ES-I3 (cell line): ENCODE results near the gene LAMB1.
"Not testable (repeated sequence)": the region's sequence is repeated elsewhere in the genome, so short reads cannot be mapped to it uniquely, and the experiment has no call there.

Experiments used
- H3K36me3 ChIP-seq: 2 replicates; pipeline ENCODE4 v1.6.1; 2013; ENCODE audit warnings: mild to moderate bottlenecking, low read length, control low read depth, moderate library complexity; ENCODE audit not compliant: insufficient read depth
- H3K4me1 ChIP-seq: 2 replicates; pipeline ENCODE4 v1.6.1; 2013; ENCODE audit warnings: mild to moderate bottlenecking, control low read depth, low read length; ENCODE audit not compliant: insufficient read depth
- H3K9ac ChIP-seq: 2 replicates; pipeline ENCODE4 v1.6.1; 2013; ENCODE audit warnings: low read depth, mild to moderate bottlenecking, low read length, moderate library complexity
- H3K9me3 ChIP-seq: 2 replicates; pipeline ENCODE4 v1.6.1; 2013; ENCODE audit warnings: mild to moderate bottlenecking, low read length, moderate library complexity; ENCODE audit not compliant: control insufficient read depth, insufficient read depth

The LAMB1 gene

GRCh38 chr7:107900496-107901015, 102.4 kb downstream of the LAMB1 start:
- Histone ChIP-seq H3K9ac (no peak overlapping the region), H3K36me3 (no peaks in the 10 kb centered on the region), H3K9me3 (no peaks in the 10 kb centered on the region), H3K4me1 (peaks cover 3% of the 10 kb centered on the region; the same call in 1 of the 2 replicates)

- Histone ChIP-seq H3K4me1 (peaks cover 3% of the 10 kb centered on the region; the same call in 1 of the 2 replicates), H3K9me3 (no peaks in the 10 kb centered on the region), H3K9ac (no peak overlapping the region), H3K36me3 (no peaks in the 10 kb centered on the region)
Observed at GRCh38 chr7:107898997-107899594, 103.9 kb downstream of the LAMB1 start.

GRCh38 chr7:107892367-107892741, 110.6 kb downstream of the LAMB1 start:
- not testable (repeated sequence) for H3K36me3 ChIP-seq, H3K9me3 ChIP-seq, H3K4me1 ChIP-seq
- peak overlapping the region; percentile 84; the same call in 1 of the 2 replicates for H3K9ac ChIP-seq

GRCh38 chr7:107891636-107892366, 111.2 kb downstream of the LAMB1 start:
- H3K4me1 ChIP-seq: peaks cover 4% of the 10 kb centered on the region
- H3K36me3 ChIP-seq: no peaks in the 10 kb centered on the region
- H3K9me3 ChIP-seq: no peaks in the 10 kb centered on the region
- peak overlapping the region; percentile 84 for H3K9ac ChIP-seq

- Histone ChIP-seq H3K9me3 (no peaks in the 10 kb centered on the region), H3K4me1 (peaks cover 4% of the 10 kb centered on the region), H3K9ac (peak within 1 kb of the TSS; percentile 84), H3K36me3 (no peaks in the 10 kb centered on the region)
Observed at GRCh38 chr7:107890962-107891635, 111.9 kb downstream of the LAMB1 start, which contains the start of gene DLD. TSS of gene DLD (plus strand) at chr7:107891183. CDS start at chr7:107891251, 68 bp downstream.

- Histone ChIP-seq H3K9me3 (no peaks in the 10 kb centered on the region), H3K36me3 (no peaks in the 10 kb centered on the region), H3K4me1 (peaks cover 4% of the 10 kb centered on the region), H3K9ac (peak overlapping the region; percentile 84)
Observed at GRCh38 chr7:107890493-107890961, 112.4 kb downstream of the LAMB1 start.

GRCh38 chr7:107889992-107890391, 113.0 kb downstream of the LAMB1 start:
- Histone ChIP-seq H3K9me3 (no peaks in the 10 kb centered on the region), H3K9ac (no peak overlapping the region)

GRCh38 chr7:107887827-107888226, 115.1 kb downstream of the LAMB1 start:
- not testable (repeated sequence) for H3K9me3 ChIP-seq, H3K4me1 ChIP-seq, H3K36me3 ChIP-seq

More at GRCh38 chr7:107889992-107890391, 113.0 kb downstream of the LAMB1 start:
- H3K4me1 ChIP-seq: peaks cover 4% of the 10 kb centered on the region
- H3K36me3 ChIP-seq: no peaks in the 10 kb centered on the region

GRCh38 chr7:107884066-107884818, 118.7 kb downstream of the LAMB1 start:
- Histone ChIP-seq H3K9ac (no peak overlapping the region), H3K36me3 (no peaks in the 10 kb centered on the region), H3K9me3 (no peaks in the 10 kb centered on the region), H3K4me1 (no peaks in the 10 kb centered on the region)

More at GRCh38 chr7:107887827-107888226, 115.1 kb downstream of the LAMB1 start:
- not testable (repeated sequence) for H3K9ac ChIP-seq

GRCh38 chr7:107882766-107883165, 120.2 kb downstream of the LAMB1 start:
- Histone ChIP-seq H3K9me3 (no peaks in the 10 kb centered on the region), H3K9ac (no peak overlapping the region), H3K4me1 (no peaks in the 10 kb centered on the region), H3K36me3 (no peaks in the 10 kb centered on the region)

- no peaks in the 10 kb centered on the region for H3K4me1 ChIP-seq
- H3K9ac ChIP-seq: no peak overlapping the region
- no peaks in the 10 kb centered on the region for H3K9me3 ChIP-seq
- no peaks in the 10 kb centered on the region for H3K36me3 ChIP-seq
Observed at GRCh38 chr7:107879400-107880035, 123.4 kb downstream of the LAMB1 start.

- Histone ChIP-seq H3K9ac (no peak overlapping the region), H3K9me3 (no peaks in the 10 kb centered on the region), H3K4me1 (no peaks in the 10 kb centered on the region), H3K36me3 (no peaks in the 10 kb centered on the region)
Observed at GRCh38 chr7:107878636-107879035, 124.3 kb downstream of the LAMB1 start.

GRCh38 chr7:107877731-107878382, 125.1 kb downstream of the LAMB1 start:
- Histone ChIP-seq H3K9ac (no peak overlapping the region), H3K36me3 (no peaks in the 10 kb centered on the region), H3K9me3 (no peaks in the 10 kb centered on the region), H3K4me1 (no peaks in the 10 kb centered on the region)
